C4-2B (cell line): ENCODE measurements around the gene MELK.

Source experiments
- ZFX ChIP-seq: fragments of 450-650 bp; IDR thresholded peaks from 2 replicates; pipeline ENCODE4 v1.6.1; 2017
- TF ChIP-seq, protein P1 (sequence below): fragments of 450-650 bp; conservative IDR thresholded peaks from 2 replicates; pipeline ENCODE4 v1.5.1; 2017; ENCODE audit warnings: mild to moderate bottlenecking

GRCh38 chr9:36584620-36585460 lies 12.1 kb downstream of the MELK start:
- TF ChIP-seq, protein P1, sequence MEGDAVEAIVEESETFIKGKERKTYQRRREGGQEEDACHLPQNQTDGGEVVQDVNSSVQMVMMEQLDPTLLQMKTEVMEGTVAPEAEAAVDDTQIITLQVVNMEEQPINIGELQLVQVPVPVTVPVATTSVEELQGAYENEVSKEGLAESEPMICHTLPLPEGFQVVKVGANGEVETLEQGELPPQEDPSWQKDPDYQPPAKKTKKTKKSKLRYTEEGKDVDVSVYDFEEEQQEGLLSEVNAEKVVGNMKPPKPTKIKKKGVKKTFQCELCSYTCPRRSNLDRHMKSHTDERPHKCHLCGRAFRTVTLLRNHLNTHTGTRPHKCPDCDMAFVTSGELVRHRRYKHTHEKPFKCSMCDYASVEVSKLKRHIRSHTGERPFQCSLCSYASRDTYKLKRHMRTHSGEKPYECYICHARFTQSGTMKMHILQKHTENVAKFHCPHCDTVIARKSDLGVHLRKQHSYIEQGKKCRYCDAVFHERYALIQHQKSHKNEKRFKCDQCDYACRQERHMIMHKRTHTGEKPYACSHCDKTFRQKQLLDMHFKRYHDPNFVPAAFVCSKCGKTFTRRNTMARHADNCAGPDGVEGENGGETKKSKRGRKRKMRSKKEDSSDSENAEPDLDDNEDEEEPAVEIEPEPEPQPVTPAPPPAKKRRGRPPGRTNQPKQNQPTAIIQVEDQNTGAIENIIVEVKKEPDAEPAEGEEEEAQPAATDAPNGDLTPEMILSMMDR, result no peak
- no peak for TF ChIP-seq ZFX
